ENCODE results near the gene CR1L. TPM values are rescaled to one million over a fixed set of nuclear protein-coding genes. Genes with fewer than 3 reads are reported as not detected.
"Not testable (repeated sequence)": the region's sequence is repeated elsewhere in the genome, so short reads cannot be mapped to it uniquely, and the experiment has no call there.

CR1L gene
- total RNA-seq (0.85 TPM), polyA plus RNA-seq (0.46 TPM)
- long read RNA-seq, donor 1: 0 reads
- long read RNA-seq, donor 2, partial matches to known transcripts: 0 of 1 reads
- long read RNA-seq, donor 2, other reads (novel, unspliced or antisense): 0 of 1 reads
- long read RNA-seq, donor 3, partial matches to known transcripts: 0 of 1 reads
- long read RNA-seq, donor 3, other reads (novel, unspliced or antisense): 0 of 1 reads
- long read RNA-seq, donor 4: 0 reads
- long read RNA-seq, donor 5, partial matches to known transcripts: 0 of 1 reads
- long read RNA-seq, donor 5, other reads (novel, unspliced or antisense): 0 of 1 reads
- long read RNA-seq, donor 6: 0 reads
- long read RNA-seq, donor 7: 0 reads
- long read RNA-seq, donor 8: 0 reads
- long read RNA-seq, donor 9: 0 reads
- long read RNA-seq, donor 10: 0 reads

DNA sequence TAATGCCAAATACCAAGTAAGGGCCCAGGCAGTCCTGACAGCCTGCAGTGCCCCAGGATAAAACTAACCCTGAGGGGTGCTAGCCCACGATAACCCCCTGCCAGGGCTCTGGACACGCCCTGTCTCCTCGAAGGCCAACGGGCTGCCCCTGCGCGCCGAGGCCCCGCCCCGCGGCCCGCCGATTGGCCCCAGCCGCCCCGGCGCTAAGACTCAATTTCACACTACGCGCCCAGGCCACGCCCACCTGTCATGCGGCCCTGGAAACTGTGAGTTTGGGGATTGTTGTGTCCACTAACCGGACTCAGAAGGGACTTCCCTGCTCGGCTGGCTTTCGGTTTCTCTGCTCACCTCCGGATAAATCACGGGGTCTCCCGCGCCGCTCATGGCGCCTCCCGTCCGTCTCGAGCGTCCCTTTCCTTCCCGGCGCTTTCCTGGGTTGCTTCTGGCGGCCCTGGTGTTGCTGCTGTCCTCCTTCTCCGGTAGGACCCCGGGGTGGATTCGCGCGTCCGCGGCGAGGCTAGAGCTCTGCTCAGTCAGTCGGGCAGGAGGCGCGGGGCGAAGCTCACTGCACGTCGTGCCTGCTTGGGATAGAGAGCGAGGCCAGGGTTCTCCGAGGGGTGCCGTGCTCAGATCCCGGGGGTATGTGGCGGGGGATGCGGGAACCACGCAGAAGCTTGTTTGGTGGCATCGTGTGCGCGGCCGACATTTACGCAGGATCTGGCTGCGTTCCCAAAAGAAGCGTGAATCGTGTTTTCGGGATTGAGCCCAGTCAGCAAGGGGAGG is at the start of gene CR1L:
Gene CR1L (plus strand): TSS at position 282 of the 783 bp plus-strand sequence. CDS start 101 bp downstream, at position 383.
- WGBS: 20% methylated on average over 65 of the region's 65 CpGs
- no peaks in the 10 kb centered on the region for H3K9me3 ChIP-seq (ENCODE audit: control insufficient read depth in 2 of 2, insufficient read depth in 1 of 2, low read length in 1 of 2)
- peaks cover 3 to 6% of the 10 kb centered on the region in 2 donors for H3K4me1 ChIP-seq (ENCODE audit: control insufficient read depth in 2 of 2, insufficient read depth in 2 of 2, low read length in 2 of 2)
- H3K4me3 ChIP-seq (ENCODE audit: low read length in 2 of 2): peak within 1 kb of the TSS; percentile 42 to 53
- peak; percentile 13 to 80 (median 48) for DNase-seq (ENCODE audit: low read depth in 6 of 9, low spot score in 9 of 9)
- peaks cover 0 to 35% of the 10 kb centered on the region in 2 donors for H3K27me3 ChIP-seq (ENCODE audit: control insufficient read depth in 2 of 2, insufficient read depth in 1 of 2, low read length in 1 of 2)
- peak within 1 kb of the TSS in 1 of 2 donors; percentile 53 for H3K27ac ChIP-seq (ENCODE audit: low read depth in 1 of 2, low read length in 1 of 2)
- H3K36me3 ChIP-seq (ENCODE audit: control insufficient read depth in 2 of 2, insufficient read depth in 2 of 2, low read length in 1 of 2): no peaks in the 10 kb centered on the region

DNA sequence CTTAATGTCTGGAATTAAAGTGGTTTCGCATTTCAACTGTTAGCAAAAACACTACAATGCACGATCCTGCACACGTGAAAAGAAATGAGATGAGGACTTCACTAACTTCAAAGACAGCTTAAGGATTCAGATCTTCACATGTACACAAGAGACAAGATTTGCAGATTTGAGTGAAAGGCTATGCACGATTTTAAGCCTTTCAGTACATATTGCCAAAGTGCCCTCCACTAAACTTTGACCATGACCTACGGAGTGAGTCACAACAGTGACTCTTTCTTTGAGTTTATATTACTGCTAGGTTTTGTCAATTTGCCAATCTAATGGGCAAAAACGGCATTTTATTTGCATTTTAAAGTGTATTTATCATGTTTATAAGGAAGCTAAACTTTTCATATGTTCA is 41.2 kb upstream of the CR1L start:
- H3K36me3 ChIP-seq (ENCODE audit: control insufficient read depth in 2 of 2, insufficient read depth in 2 of 2, low read length in 1 of 2): no peaks in the 10 kb centered on the region
- no peak for DNase-seq (ENCODE audit: low read depth in 6 of 9, low spot score in 9 of 9)
- no peaks in the 10 kb centered on the region for H3K4me1 ChIP-seq (ENCODE audit: control insufficient read depth in 2 of 2, insufficient read depth in 2 of 2, low read length in 2 of 2)
- WGBS: 94% methylated on average over 6 of the region's 6 CpGs
- H3K4me3 ChIP-seq (ENCODE audit: low read length in 2 of 2): no peak overlapping the region
- H3K27ac ChIP-seq (ENCODE audit: low read depth in 1 of 2, low read length in 1 of 2): no peak overlapping the region
- H3K27me3 ChIP-seq (ENCODE audit: control insufficient read depth in 2 of 2, insufficient read depth in 1 of 2, low read length in 1 of 2): no peaks in the 10 kb centered on the region
- H3K9me3 ChIP-seq (ENCODE audit: control insufficient read depth in 2 of 2, insufficient read depth in 1 of 2, low read length in 1 of 2): no peaks in the 10 kb centered on the region

DNA sequence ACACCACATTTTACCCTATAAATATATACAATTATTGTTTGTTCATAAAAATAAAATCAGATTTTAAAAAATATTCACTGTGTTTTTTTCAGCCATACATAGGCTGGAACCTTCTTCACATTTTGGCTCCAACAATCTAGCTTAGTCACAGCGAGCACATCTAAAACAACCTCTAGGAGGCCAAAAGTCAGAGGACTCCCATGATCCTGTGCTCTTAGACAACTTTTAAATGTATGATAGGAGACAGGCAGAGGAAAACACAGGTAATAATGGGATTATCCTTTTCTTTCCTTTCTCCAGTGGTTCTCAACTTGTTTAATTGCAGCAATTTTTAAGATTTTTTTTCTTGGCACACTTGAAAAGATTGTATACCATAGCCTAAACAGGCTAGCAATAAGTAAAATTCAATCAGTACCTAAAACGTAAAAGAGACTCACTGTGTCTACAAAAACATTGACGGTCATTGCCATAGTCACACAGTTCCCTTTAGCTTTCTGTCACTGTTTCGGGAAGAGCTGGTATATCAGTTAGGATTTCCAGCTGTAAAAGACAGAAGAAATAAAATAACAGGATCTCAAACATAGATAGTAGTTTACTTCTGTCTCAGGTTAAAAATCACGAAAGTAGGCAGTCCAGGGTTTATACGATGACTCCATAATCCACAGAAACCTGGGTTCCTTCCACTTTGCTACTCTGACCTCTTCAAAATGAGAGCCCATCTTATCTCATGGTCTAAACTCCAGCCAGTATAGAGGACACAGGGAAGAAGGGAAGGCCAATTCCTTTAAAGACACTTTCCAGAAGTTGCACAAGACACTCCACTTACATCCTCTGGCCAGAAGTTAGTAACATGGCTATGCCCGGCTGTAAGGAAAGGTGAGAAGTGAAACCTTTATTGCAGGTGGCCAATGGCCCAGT is 39.2 kb upstream of the CR1L start:
- Histone ChIP-seq H3K27me3 (ENCODE audit: control insufficient read depth in 2 of 2, insufficient read depth in 1 of 2, low read length in 1 of 2) (no peaks in the 10 kb centered on the region), H3K27ac (ENCODE audit: low read depth in 1 of 2, low read length in 1 of 2) (no peak overlapping the region), H3K4me1 (ENCODE audit: control insufficient read depth in 2 of 2, insufficient read depth in 2 of 2, low read length in 2 of 2) (no peaks in the 10 kb centered on the region), H3K9me3 (ENCODE audit: control insufficient read depth in 2 of 2, insufficient read depth in 1 of 2, low read length in 1 of 2) (no peaks in the 10 kb centered on the region), H3K36me3 (ENCODE audit: control insufficient read depth in 2 of 2, insufficient read depth in 2 of 2, low read length in 1 of 2) (no peaks in the 10 kb centered on the region), H3K4me3 (ENCODE audit: low read length in 2 of 2) (no peak overlapping the region)
- WGBS: 98% methylated on average over 7 of the region's 7 CpGs
- no peak for DNase-seq (ENCODE audit: low read depth in 6 of 9, low spot score in 9 of 9)

DNA sequence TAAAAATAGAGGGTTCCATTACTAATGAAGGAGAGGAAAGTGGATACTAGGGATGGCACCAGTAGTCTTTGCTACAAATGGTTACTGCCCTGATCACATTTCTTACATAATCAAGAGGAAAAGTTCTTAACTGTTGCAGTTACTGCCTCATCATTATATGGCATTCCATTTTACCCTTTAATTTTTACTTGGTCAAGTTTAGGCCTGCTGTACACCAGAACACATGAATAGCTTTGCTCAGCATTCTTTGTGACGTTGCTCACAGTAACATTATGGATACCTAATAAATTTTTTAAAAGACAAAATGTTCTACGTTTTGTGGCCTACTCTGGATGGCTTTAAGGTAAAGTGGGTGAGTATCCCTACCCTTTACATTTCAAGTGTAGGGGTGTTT is 38.6 kb upstream of the CR1L start:
- 92% methylated on average over 2 of the region's 2 CpGs for WGBS
- Histone ChIP-seq H3K27me3 (ENCODE audit: control insufficient read depth in 2 of 2, insufficient read depth in 1 of 2, low read length in 1 of 2) (no peaks in the 10 kb centered on the region), H3K36me3 (ENCODE audit: control insufficient read depth in 2 of 2, insufficient read depth in 2 of 2, low read length in 1 of 2) (no peaks in the 10 kb centered on the region), H3K9me3 (ENCODE audit: control insufficient read depth in 2 of 2, insufficient read depth in 1 of 2, low read length in 1 of 2) (no peaks in the 10 kb centered on the region), H3K4me3 (ENCODE audit: low read length in 2 of 2) (no peak overlapping the region), H3K27ac (ENCODE audit: low read depth in 1 of 2, low read length in 1 of 2) (no peak overlapping the region), H3K4me1 (ENCODE audit: control insufficient read depth in 2 of 2, insufficient read depth in 2 of 2, low read length in 2 of 2) (no peaks in the 10 kb centered on the region)
- DNase-seq (ENCODE audit: low read depth in 6 of 9, low spot score in 9 of 9): no peak

DNA sequence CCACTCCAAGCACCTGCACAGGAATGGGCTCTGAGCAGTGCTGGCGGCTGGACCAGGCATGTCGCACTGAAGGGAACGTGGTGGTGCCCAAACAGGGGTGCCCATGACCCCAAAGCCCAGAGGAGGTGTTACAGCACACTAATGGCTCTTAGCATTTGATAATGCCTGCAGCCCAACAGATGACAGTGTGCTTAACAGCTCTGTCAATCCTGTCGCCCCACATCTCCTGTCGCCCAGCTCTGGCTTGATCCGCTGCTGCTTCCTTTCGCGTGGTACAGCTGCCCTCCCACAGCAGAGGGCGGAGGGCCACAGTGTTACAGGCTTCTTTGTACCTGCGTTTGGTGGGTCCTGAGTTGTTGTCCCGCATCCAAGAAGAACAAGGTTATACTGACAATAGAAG is 32.2 kb upstream of the CR1L start:
- Histone ChIP-seq H3K4me3 (ENCODE audit: low read length in 2 of 2) (no peak overlapping the region), H3K9me3 (ENCODE audit: control insufficient read depth in 2 of 2, insufficient read depth in 1 of 2, low read length in 1 of 2) (peaks cover 0 to 8% of the 10 kb centered on the region in 2 donors), H3K27ac (ENCODE audit: low read depth in 1 of 2, low read length in 1 of 2) (no peak overlapping the region), H3K27me3 (ENCODE audit: control insufficient read depth in 2 of 2, insufficient read depth in 1 of 2, low read length in 1 of 2) (no peaks in the 10 kb centered on the region), H3K4me1 (ENCODE audit: control insufficient read depth in 2 of 2, insufficient read depth in 2 of 2, low read length in 2 of 2) (no peaks in the 10 kb centered on the region), H3K36me3 (ENCODE audit: control insufficient read depth in 2 of 2, insufficient read depth in 2 of 2, low read length in 1 of 2) (no peaks in the 10 kb centered on the region)
- DNase-seq (ENCODE audit: low read depth in 6 of 9, low spot score in 9 of 9): no peak
- 89% methylated on average over 11 of the region's 11 CpGs for WGBS

DNA sequence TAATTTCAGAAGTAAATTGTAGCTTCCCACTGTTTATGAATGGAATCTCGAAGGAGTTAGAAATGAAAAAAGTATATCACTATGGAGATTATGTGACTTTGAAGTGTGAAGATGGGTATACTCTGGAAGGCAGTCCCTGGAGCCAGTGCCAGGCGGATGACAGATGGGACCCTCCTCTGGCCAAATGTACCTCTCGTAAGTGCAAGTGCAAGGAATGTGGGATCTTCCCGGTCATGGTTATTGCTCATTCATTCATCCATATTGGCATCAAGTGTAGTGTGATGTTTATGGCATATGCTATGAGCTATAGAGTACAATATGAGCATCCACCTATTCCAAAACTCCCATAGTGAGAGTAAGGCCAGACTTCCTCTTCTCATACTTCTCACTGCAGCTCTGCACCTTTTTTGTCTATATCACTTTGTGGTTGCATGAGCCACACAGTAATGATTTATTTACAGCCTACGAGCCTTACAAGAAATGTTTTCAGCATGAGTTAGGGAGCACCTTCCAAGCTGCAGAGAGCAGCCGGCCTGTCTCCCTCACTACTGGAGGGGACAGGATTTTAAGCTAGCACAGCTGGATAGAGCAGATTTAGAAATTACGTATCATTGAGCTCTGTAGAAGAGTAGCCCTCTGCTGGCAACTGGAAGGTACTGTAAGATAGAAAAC is 24.9 kb upstream of the CR1L start:
- Histone ChIP-seq H3K27me3 (ENCODE audit: control insufficient read depth in 2 of 2, insufficient read depth in 1 of 2, low read length in 1 of 2) (no peaks in the 10 kb centered on the region), H3K36me3 (ENCODE audit: control insufficient read depth in 2 of 2, insufficient read depth in 2 of 2, low read length in 1 of 2) (no peaks in the 10 kb centered on the region), H3K4me3 (ENCODE audit: low read length in 2 of 2) (no peak overlapping the region), H3K27ac (ENCODE audit: low read depth in 1 of 2, low read length in 1 of 2) (peak overlapping the region in 1 of 2 donors; percentile 42), H3K9me3 (ENCODE audit: control insufficient read depth in 2 of 2, insufficient read depth in 1 of 2, low read length in 1 of 2) (no peaks in the 10 kb centered on the region), H3K4me1 (ENCODE audit: control insufficient read depth in 2 of 2, insufficient read depth in 2 of 2, low read length in 2 of 2) (no peaks in the 10 kb centered on the region)
- peak in 7 of 9 donors; percentile 10 to 57 (median 27) for DNase-seq (ENCODE audit: low read depth in 6 of 9, low spot score in 9 of 9)
- 59% methylated on average over 7 of the region's 7 CpGs for whole genome bisulfite sequencing

DNA sequence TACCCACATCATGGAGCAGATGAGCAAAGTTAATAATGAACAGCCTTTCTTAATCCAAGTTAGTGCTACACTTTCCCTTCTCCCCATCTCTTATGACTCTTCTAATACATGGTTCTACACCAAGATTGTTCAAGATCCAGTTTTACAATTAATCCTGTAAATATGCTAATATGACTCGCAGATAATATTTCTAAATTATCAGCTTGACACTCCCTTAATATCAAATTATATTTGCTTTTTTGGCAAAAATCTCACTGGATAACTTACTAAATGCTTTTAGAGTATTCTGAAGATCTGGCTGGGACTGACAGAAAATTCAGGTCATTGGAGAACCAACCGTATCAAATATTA is 24.4 kb upstream of the CR1L start:
- H3K27ac ChIP-seq (ENCODE audit: low read depth in 1 of 2, low read length in 1 of 2): no peak overlapping the region
- no peaks in the 10 kb centered on the region for H3K36me3 ChIP-seq (ENCODE audit: control insufficient read depth in 2 of 2, insufficient read depth in 2 of 2, low read length in 1 of 2)
- H3K9me3 ChIP-seq (ENCODE audit: control insufficient read depth in 2 of 2, insufficient read depth in 1 of 2, low read length in 1 of 2): no peaks in the 10 kb centered on the region
- DNase-seq (ENCODE audit: low read depth in 6 of 9, low spot score in 9 of 9): no peak
- WGBS: 98% methylated on average over 2 of the region's 2 CpGs
- H3K4me3 ChIP-seq (ENCODE audit: low read length in 2 of 2): no peak overlapping the region
- H3K4me1 ChIP-seq (ENCODE audit: control insufficient read depth in 2 of 2, insufficient read depth in 2 of 2, low read length in 2 of 2): no peaks in the 10 kb centered on the region
- no peaks in the 10 kb centered on the region for H3K27me3 ChIP-seq (ENCODE audit: control insufficient read depth in 2 of 2, insufficient read depth in 1 of 2, low read length in 1 of 2)

DNA sequence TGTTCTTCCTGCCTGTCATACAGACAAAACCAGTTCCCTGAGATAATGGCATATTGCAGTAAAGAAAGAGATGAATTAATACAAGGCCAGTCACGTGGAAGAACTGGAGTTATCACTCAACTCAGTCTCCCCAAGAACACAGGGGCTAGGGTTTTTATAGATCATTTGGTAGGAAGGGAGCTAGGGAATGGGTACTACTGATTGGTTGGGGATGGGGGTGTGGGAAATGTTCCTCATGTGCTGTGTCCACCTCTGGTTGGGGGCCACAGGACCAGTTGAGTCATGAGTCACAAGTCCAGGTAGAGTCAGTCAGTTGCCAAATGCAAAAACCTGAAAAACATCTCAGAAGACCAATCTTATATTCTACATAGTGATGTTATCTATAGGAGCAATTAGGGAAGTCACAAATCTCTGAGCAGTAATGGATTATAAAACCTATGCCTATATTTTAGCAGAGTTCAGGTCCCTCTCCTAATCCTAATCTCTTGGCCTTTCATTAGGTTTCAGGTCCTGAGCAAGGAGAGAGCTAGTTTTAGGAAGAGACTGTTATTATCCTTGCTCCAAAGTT is 19.3 kb upstream of the CR1L start:
- not testable (repeated sequence) for H3K27ac ChIP-seq (ENCODE audit: low read depth in 1 of 2, low read length in 1 of 2); H3K27me3 ChIP-seq (ENCODE audit: control insufficient read depth in 2 of 2, insufficient read depth in 1 of 2, low read length in 1 of 2); H3K9me3 ChIP-seq (ENCODE audit: control insufficient read depth in 2 of 2, insufficient read depth in 1 of 2, low read length in 1 of 2); H3K36me3 ChIP-seq (ENCODE audit: control insufficient read depth in 2 of 2, insufficient read depth in 2 of 2, low read length in 1 of 2); H3K4me1 ChIP-seq (ENCODE audit: control insufficient read depth in 2 of 2, insufficient read depth in 2 of 2, low read length in 2 of 2); H3K4me3 ChIP-seq (ENCODE audit: low read length in 2 of 2); DNase-seq (ENCODE audit: low read depth in 6 of 9, low spot score in 9 of 9)
- 96% methylated on average over 1 of the region's 1 CpG for WGBS
